Activated CD8-positive, alpha-beta memory T cell treated with anti-CD3 and anti-CD28 coated beads, Interleukin-2, amount 10 ng/mL, durations not matched to agents 7 days and 5 days (primary cell): ENCODE measurements around the gene NUP210L. TPM values are rescaled to one million over a fixed set of nuclear protein-coding genes. Genes with fewer than 3 reads are reported as not detected.
A peak's percentile ranks its signal among the peaks of the same experiment; 100 is the strongest.

Experiments
- ATAC-seq: fragments of 150-1000 bp; cut with Tn5 transposase; one replicate; pipeline ENCODE4 v1.10.0; 2021; ENCODE audit warnings: moderate library complexity
- CTCF ChIA-PET: fragments of 350-600 bp; sonication (Branson Sonifier 250); formaldehyde crosslinking; loops from one replicate; lab custom pipeline; 2021; ENCODE audit warnings: antibody characterized with exemption; lab: Charles Lee
- DNase-seq: peaks from one replicate; pipeline ENCODE4 v3.0.0-alpha.2; 2020
- H3K27ac Mint-ChIP-seq: one replicate; pipeline ENCODE4 v1.8.0; 2021; ENCODE audit warnings: mild to moderate bottlenecking, mixed read lengths
- H3K27me3 Mint-ChIP-seq: one replicate; pipeline ENCODE4 v1.8.0; 2021; ENCODE audit warnings: mixed read lengths
- H3K36me3 Mint-ChIP-seq: one replicate; pipeline ENCODE4 v1.8.0; 2021; ENCODE audit warnings: mild to moderate bottlenecking, mixed read lengths
- H3K4me1 Mint-ChIP-seq: one replicate; pipeline ENCODE4 v1.8.0; 2021; ENCODE audit warnings: mixed read lengths
- H3K4me3 Mint-ChIP-seq: one replicate; pipeline ENCODE4 v1.8.0; 2021; ENCODE audit warnings: mild to moderate bottlenecking, moderate library complexity, mixed read lengths
- H3K9me3 Mint-ChIP-seq: one replicate; pipeline ENCODE4 v1.8.0; 2022; ENCODE audit warnings: low read depth, mixed read lengths
- microRNA-seq: library from miRNA; unstranded; fragments of <30 nt; microRNA quantifications from one replicate; pipeline ENCODE4 v1.2.0, GENCODE V29; 2022
- total RNA-seq, 2 experiments: library from RNA; stranded (reverse); gene quantifications; one replicate each; pipeline ENCODE4 v1.2.3, GENCODE V29; 2021

Gene NUP210L
- total RNA-seq, 2 experiments from 2014 or later: 0.09 TPM; not detected in 1

- peak; percentile 83 for DNase-seq
- Mint-ChIP-seq H3K36me3 (peaks cover 35% of the 10 kb centered on the region), H3K4me1 (peaks cover 27% of the 10 kb centered on the region), H3K9me3 (no peaks in the 10 kb centered on the region), H3K27me3 (no peaks in the 10 kb centered on the region), H3K27ac (peak within 1 kb of the TSS; percentile 98), H3K4me3 (peak within 1 kb of the TSS; percentile 83)
- CTCF ChIA-PET: interaction anchor here (0.6 to 5.1 kb wide), 26 partner anchors 11 to 671 kb away, joined by 3 to 61 read pairs (median 5); partner anchors contain the start of genes CREB3L4, CRTC2, GATAD2B and JTB
- ATAC-seq: peak; percentile 72
These were observed 208.1 kb downstream of the NUP210L start, which contains the start of gene DENND4B for GRCh38 chr1:153946622-153947241. Gene DENND4B, minus strand, starts transcription at chr1:153946718. Its CDS starts 2,344 bp downstream, at chr1:153944374.

- peak; percentile 52 for ATAC-seq
These were observed 208.9 kb downstream of the NUP210L start for GRCh38 chr1:153945795-153946621.

DNA sequence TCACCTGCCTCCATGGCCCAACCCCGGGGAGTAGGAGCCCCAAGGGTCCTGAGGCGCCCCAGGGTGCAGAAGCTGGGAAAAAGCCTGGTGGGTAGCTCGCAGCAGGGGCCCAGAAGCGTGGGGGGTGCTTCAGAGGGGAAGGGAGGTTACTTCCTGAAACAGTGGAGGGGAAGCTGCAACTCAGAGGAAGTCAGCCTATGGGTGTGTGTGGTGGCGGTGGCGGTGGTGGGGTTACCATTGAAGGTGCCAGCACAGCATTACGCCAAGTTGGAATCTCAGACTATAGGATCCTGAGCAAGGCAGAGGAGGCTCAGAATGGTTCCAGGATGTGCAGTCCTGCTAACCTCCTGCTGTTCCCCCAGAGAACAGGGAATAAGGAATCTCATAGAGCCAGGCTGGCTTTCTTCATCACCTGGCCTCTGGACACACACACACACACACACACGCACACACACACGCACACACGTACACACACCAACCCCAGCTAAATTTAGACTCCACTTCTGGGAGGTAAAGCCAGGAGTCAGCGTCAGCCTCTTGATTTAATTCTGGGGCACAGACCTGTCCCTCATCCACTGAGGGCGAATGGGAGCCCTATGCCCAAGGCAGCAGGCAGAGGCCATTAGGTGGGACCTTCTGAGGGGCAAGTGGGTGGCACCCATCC, 209.6 kb downstream of the NUP210L start:
- ATAC-seq (peak; percentile 70), DNase-seq (peak; percentile 95)
- Mint-ChIP-seq H3K4me1 (peaks cover 27% of the 10 kb centered on the region), H3K36me3 (peaks cover 37% of the 10 kb centered on the region), H3K27me3 (no peaks in the 10 kb centered on the region), H3K4me3 (peak overlapping the region; percentile 83), H3K9me3 (no peaks in the 10 kb centered on the region), H3K27ac (peak overlapping the region; percentile 98)
- CTCF ChIA-PET: interaction anchor here (0.6 to 5.1 kb wide), 22 partner anchors 9 to 273 kb away, joined by 3 to 61 read pairs (median 7); partner anchors contain the start of genes CREB3L4, CRTC2, GATAD2B and JTB

More at GRCh38 chr1:153945795-153946621, 208.9 kb downstream of the NUP210L start:
- Mint-ChIP-seq H3K4me1 (peaks cover 27% of the 10 kb centered on the region), H3K4me3 (peak overlapping the region; percentile 83), H3K27ac (peak overlapping the region; percentile 98), H3K36me3 (peaks cover 37% of the 10 kb centered on the region), H3K9me3 (no peaks in the 10 kb centered on the region), H3K27me3 (no peaks in the 10 kb centered on the region)
- DNase-seq: peak; percentile 85
- CTCF ChIA-PET: interaction anchor here (0.6 to 5.1 kb wide), 27 partner anchors 9 to 672 kb away, joined by 3 to 61 read pairs (median 4); partner anchors contain the start of genes CREB3L4, CRTC2, GATAD2B and JTB

DNA sequence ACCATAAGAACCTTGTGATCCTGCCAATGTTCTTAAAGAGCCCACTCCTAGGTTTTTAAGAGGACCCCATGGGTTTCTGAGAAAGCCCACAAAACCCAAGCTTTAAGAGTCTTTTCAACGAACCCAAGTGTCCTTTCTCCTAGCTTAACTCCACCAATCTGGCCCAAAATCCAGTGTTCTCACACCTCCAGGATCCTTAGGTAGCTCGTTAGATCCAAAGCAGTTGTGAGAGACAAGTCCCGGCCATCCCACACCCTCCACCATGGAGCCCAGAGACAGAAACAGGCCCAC, 210.1 kb downstream of the NUP210L start:
- Mint-ChIP-seq H3K9me3 (no peaks in the 10 kb centered on the region), H3K36me3 (peaks cover 35% of the 10 kb centered on the region), H3K4me3 (peak overlapping the region; percentile 83), H3K27me3 (no peaks in the 10 kb centered on the region), H3K27ac (peak overlapping the region; percentile 98), H3K4me1 (peaks cover 27% of the 10 kb centered on the region)
- CTCF ChIA-PET: interaction anchor here (0.7 to 5.1 kb wide), 17 partner anchors 10 to 272 kb away, joined by 3 to 61 read pairs (median 16); partner anchors contain the start of genes CREB3L4, CRTC2, GATAD2B and JTB
- DNase-seq: no peak
- no peak for ATAC-seq

DNA sequence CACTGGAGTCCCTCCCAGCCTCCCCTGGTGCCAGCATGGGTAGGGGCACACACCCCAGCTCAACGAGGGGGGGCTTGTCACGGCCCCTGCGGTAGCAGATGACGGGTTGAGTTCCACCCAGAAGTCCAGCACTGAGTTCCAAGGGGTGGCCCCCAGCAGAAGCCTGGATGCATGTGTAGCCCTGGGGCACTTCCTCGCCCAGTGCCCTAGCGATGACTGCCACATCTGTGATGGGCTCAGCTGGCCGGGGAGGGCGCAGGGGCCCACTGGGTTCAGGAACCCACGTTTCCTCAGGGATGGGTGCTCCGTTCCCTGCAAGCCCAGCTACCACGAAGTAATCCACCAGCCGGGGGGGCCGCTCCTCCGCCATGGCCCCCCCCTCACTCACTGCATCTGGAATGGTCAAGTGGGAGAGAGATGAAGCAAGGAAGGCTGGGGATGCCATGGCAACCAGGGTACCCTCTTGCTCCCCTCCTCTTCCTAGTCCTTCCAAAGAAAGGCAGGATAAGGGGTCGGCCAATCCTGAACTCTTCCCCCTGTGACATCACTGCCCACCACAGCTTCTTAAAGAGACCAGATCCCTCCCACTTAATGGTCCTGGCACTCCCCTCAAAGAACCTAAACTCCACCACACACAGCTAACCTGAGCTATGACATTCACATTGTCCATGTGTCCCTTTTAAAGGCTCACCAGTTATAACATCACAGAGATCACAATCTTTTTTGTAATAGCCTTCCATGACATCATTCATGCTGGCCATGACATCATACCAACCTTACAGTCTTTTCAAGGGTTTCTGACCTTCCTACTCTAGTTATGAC, 210.7 kb downstream of the NUP210L start:
- DNase-seq (no peak), ATAC-seq (no peak)
- H3K27ac Mint-ChIP-seq: peak overlapping the region; percentile 98
- no peaks in the 10 kb centered on the region for H3K9me3 Mint-ChIP-seq
- no peaks in the 10 kb centered on the region for H3K27me3 Mint-ChIP-seq
- CTCF ChIA-PET: interaction anchor here (0.7 to 5.1 kb wide), 17 partner anchors 14 to 950 kb away, joined by 3 to 61 read pairs (median 16); partner anchors contain the start of genes CREB3L4, CRTC2, GATAD2B and JTB
- peak overlapping the region; percentile 83 for H3K4me3 Mint-ChIP-seq
- peaks cover 27% of the 10 kb centered on the region for H3K4me1 Mint-ChIP-seq
- peaks cover 34% of the 10 kb centered on the region for H3K36me3 Mint-ChIP-seq

- CTCF ChIA-PET: interaction anchor here (4.3 to 5.1 kb wide), 2 partner anchors 21 to 145 kb away, joined by 40 to 61 read pairs; partner anchors contain the start of gene GATAD2B
- H3K9me3 Mint-ChIP-seq: no peaks in the 10 kb centered on the region
- DNase-seq (no peak), ATAC-seq (no peak)
- no peaks in the 10 kb centered on the region for H3K27me3 Mint-ChIP-seq
- H3K4me3 Mint-ChIP-seq: no peak overlapping the region
- peak overlapping the region; percentile 62 for H3K27ac Mint-ChIP-seq
- peaks cover 33% of the 10 kb centered on the region for H3K36me3 Mint-ChIP-seq
- H3K4me1 Mint-ChIP-seq: peaks cover 27% of the 10 kb centered on the region
These were observed 211.9 kb downstream of the NUP210L start for GRCh38 chr1:153942766-153943549.

Small RNA genes within 50 kb of the gene (microRNA-seq; reads per million reads assigned to microRNA genes)
- 23.0 reads per million, percentile 46 among the genes with 10 or more reads in this experiment for gene MIR190B
- gene MIR5698: not detected
- not detected for gene MIR6737

Other genes with a start within 250 kb of the NUP210L start
- gene GATAD2B, start 232.1 kb downstream of the NUP210L start, total RNA-seq: 10 to 100 TPM; 72.5 to 77.9 TPM
- 100 to 1,000 TPM; 147 to 173 TPM for gene DENND4B, start 208.4 kb downstream of the NUP210L start, total RNA-seq
- 10 to 100 TPM; 86.3 to 98.5 TPM for gene CRTC2, start 196.5 kb downstream of the NUP210L start, total RNA-seq
- gene SLC39A1, start 191.5 kb downstream of the NUP210L start, total RNA-seq: 10 to 100 TPM; 38.1 to 48.0 TPM
- gene CREB3L4, start 187.2 kb downstream of the NUP210L start, total RNA-seq: 1 to 10 TPM; 6.3 to 8.5 TPM
- 100 to 1,000 TPM; 127 to 156 TPM for gene JTB, start 177.4 kb downstream of the NUP210L start, total RNA-seq
- 1 to 10 TPM; 4.2 to 6.3 TPM for gene RAB13, start 168.7 kb downstream of the NUP210L start, total RNA-seq
- 1,000 to 10,000 TPM; 1,223 to 1,678 TPM for gene RPS27, start 164.3 kb downstream of the NUP210L start, total RNA-seq
- 100 to 1,000 TPM; 678 to 780 TPM for gene TPM3, start 37.0 kb upstream of the NUP210L start, total RNA-seq
- not detected for gene CFAP141, start 51.3 kb upstream of the NUP210L start, total RNA-seq
- gene UBAP2L, start 65.9 kb upstream of the NUP210L start, total RNA-seq: 100 to 1,000 TPM; 162 to 201 TPM
- 100 to 1,000 TPM; 104 to 123 TPM for gene HAX1, start 117.6 kb upstream of the NUP210L start, total RNA-seq
- gene AQP10, start 166.0 kb upstream of the NUP210L start, total RNA-seq: not detected
- gene ATP8B2, start 170.5 kb upstream of the NUP210L start, total RNA-seq: 10 to 100 TPM; 46.3 to 67.3 TPM